ENCODE data around the gene MICB.
A peak's percentile ranks its signal among the peaks of the same experiment; 100 is the strongest.

The MICB gene

GRCh38 chr6:31541059-31541657 is 43.2 kb downstream of the MICB start:
- DNase-seq (ENCODE audit: low spot score) = peak; percentile 68

DNA sequence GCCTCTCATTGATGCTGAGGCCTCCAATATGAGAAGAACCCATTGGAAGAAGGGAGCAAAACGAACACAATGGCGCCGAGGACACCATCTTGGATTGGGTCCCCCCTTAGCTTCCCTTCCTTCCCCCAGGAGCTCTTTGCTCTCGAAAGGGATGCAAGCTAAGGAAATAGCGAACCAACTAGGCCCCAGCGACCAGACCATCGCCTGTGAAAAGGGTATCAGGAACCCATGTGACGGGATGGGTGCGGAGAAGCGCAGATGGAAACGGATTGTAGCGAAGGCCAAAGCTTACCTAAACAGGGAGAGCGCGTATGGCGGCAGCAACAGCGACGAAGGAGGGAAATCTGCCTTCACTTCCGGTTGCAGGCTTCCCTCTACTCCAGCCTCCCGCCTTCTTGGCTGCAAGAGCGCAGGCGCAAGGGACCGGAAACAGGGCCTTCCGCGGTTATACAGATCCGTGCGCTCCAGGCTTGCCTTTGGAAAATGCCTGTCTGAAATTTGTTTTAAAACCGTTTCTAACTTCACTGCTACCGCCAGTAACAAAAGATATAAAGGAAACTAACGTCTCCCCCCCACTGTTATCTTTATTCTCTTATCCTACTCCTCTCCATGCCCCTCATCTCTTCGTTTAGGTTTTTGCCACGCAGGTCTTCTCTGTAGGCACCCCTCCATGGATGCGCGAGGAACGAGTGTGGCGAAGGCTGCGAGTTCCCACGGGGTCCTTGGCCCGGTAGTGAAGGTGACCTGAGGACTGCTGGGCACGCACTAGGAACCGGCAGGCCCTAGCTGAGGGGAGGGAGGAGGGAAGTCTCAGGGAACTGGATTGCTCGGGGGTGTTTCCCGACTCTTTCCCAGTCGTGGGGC is 43.9 kb downstream of the MICB start, which contains the start of gene DDX39B:
Gene DDX39B (minus strand): TSS at position 346 of the 864 bp plus-strand sequence. CDS start 1,471 bp downstream, outside the sequence.
- DNase-seq (ENCODE audit: low spot score) = peak; percentile 97

- no peak for DNase-seq (ENCODE audit: low spot score)
These were observed 45.7 kb downstream of the MICB start for GRCh38 chr6:31543639-31544038.

GRCh38 chr6:31544676-31545075 is 46.7 kb downstream of the MICB start:
- DNase-seq (ENCODE audit: low spot score) = no peak

- no peak for DNase-seq (ENCODE audit: low spot score)
These were observed 47.3 kb downstream of the MICB start for GRCh38 chr6:31545291-31545690.

GRCh38 chr6:31546339-31546957 is 48.5 kb downstream of the MICB start, which contains the start of gene ATP6V1G2:
Gene ATP6V1G2, minus strand, starts transcription at chr6:31546608. Its CDS starts 49 bp downstream, at chr6:31546559.
- DNase-seq (ENCODE audit: low spot score) = peak; percentile 95

DNA sequence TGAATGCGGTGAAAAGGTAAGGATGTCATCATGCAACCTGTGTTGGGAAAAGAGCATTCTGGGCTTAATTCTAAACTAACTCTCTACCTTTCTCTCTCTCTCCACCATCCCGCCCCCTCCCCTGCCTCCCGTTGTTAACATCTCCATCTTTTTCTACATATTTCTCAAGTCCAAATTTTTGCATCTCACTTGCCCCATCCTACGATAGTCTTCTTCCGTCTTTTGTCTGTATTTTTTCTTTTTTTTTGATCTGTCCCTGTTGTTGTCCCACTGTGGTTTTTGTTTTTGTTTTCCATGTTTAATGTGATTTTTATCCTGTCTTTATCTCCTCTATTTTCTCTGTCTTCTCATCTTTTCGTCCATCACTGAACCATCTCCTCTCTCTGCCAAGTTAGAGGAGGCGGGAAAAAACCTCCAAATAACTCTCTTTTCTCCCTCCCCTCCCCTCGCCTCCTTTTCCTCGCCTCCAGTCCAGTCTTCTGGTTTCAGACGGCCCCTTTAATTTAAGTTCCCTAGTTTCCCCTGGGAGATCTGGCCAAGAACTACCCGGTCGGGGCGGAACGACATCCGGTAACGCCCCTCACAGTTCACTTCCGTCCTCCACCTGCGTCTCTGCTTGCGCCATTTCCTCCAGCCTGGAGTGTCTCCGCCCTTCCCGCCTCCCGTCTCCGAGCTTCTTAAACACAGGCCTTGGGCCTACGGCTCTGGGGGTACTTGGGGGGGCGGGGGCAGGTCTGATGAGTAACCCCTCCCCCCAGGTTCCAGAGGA is 49.2 kb downstream of the MICB start, which contains the start of gene NFKBIL1:
Gene NFKBIL1 (plus strand): TSS at position 651 of the 769 bp plus-strand sequence. CDS start 87 bp downstream, at position 738.
- peak; percentile 98 for DNase-seq (ENCODE audit: low spot score)

- DNase-seq (ENCODE audit: low spot score) = no peak
These were observed 50.0 kb downstream of the MICB start for GRCh38 chr6:31547727-31548543.

GRCh38 chr6:31548544-31548873 is 50.6 kb downstream of the MICB start:
- DNase-seq (ENCODE audit: low spot score) = no peak

DNA sequence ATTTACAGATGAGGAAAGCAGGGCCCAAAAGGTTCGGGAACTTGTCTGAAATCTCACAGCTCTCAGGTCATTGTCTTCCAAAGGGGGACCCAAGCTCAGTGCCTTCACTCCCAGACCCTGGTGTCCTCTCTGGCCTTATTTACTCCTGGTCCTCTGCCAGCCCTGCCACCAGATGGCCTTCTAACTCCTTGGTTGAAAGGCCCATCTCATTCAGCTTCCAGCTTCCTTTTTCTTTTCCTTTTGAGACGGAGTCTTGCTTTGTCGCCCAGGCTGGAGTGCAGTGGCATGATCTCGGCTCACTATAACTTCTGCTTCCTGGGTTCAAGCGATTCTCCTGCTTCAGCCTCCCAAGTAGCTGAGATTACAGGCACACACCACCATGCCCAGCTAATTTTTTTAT is 53.4 kb downstream of the MICB start:
- DNase-seq (ENCODE audit: low spot score) = peak; percentile 62

DNA sequence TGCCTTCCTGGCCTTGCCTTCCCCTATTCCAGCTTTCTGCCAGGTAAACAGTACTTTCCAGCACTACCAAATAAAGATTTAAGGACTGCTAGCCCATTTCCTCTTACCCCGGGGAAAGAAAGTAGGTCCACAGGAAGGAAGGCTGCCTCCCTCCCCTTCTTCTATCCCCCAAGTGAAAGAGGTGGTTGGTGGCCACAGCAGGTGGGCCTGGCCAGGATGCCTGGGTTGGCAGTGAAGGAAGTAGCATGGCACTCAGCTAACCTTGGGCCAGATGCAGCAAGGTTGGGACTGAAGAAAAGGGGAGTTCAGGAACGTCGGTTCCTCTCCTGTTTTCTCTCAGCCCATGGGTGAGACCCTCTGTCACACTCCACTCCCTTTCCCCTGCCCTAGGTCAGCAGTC is 58.4 kb downstream of the MICB start:
- no peak for DNase-seq (ENCODE audit: low spot score)

DNA sequence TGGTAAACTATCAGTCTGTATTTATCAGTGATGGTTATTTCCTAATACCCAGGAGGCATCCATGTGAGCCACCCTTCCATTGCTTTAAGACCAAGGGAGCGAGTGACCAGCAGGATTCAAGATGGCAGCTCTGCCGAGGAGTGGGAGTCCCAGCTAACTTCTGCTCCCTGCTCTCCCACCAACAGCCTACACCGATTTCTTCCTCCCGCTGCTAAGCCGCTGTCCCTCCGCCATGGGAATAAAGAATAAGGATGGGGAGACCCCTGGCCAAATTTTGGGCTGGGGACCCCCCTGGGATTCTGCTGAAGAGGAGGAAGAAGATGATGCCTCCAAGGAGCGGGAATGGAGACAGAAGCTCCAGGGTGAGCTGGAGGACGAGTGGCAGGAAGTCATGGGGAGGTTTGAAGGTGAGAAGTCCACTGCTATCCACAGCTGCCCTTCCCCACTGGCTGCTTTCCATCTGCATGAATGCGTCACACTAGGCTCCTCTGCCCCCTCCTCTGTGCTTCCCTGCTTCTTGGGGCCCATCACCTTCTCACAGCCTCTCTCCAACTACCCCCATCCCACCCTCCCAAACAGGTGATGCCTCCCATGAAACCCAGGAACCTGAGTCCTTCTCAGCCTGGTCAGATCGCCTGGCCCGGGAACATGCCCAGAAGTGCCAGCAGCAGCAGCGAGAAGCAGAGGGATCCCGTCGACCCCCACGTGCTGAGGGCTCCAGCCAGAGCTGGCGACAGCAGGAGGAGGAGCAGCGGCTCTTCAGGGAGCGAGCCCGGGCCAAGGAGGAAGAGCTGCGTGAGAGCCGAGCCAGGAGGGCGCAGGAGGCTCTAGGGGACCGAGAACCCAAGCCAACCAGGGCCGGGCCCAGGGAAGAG is 59.7 kb downstream of the MICB start:
- no peak for DNase-seq (ENCODE audit: low spot score)

- no peak for DNase-seq (ENCODE audit: low spot score)
These were observed 60.3 kb downstream of the MICB start for GRCh38 chr6:31558318-31558625.

DNA sequence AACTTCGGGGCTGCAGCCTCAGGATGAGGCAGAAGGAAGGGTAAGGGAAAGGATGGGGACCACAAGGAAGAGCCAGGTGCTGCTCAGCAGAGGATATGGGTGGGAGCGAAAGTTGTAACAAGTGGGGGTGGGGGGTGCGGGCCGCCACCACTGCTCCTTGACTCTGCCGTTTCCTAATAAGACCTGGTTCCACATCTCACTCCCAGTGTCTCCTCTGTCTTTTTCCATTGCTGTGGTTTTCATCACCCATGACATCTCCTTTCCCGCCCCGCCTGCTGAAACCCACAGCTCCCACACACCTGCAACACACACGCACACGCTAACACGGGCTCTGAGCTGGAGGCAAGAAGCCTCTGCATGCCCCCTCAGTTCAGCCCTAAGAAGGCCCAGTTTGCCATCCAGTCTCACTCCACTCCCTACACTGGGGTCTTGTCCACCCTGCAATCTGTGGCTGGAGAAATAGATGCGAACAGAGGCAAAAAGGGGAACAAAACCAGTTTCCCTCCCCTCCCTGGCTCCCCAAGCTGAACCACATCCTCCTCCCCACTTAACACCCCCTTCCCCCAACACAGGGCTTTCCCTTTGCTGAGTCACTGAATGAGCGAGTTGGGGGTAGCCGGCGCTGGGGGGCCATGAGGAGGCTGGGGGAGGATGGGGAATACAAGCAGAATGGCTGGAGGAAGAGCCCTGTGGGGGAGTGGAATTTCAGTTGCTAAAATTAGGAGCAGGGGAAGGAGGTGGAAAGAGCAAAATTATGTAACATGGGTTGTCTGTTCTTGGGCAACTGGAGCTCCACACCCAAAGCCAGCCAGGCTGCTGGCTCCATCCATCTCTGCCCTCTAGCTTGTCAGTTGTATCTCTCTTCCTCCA is 60.9 kb downstream of the MICB start:
- DNase-seq (ENCODE audit: low spot score) = no peak

GRCh38 chr6:31559606-31559957 is 61.6 kb downstream of the MICB start:
- no peak for DNase-seq (ENCODE audit: low spot score)

- DNase-seq (ENCODE audit: low spot score) = no peak
These were observed 62.2 kb downstream of the MICB start for GRCh38 chr6:31559958-31560696.

- no peak for DNase-seq (ENCODE audit: low spot score)
These were observed 62.7 kb downstream of the MICB start for GRCh38 chr6:31560697-31561058.

Data from RKO (cell line).